ENCODE data around the gene HSPA12B.

GRCh38 chr20:3748073-3748472 lies 15.6 kb downstream of the HSPA12B start:
- no peak for TF ChIP-seq CEBPB (IDR thresholded peaks at IDR 0.05; ENCODE audit: low read depth, low read length)
- TF ChIP-seq TAF1 (IDR thresholded peaks at IDR 0.05; ENCODE audit: low read depth, low read length) = no peak
- no peak for TF ChIP-seq ASH2L (IDR thresholded peaks at IDR 0.05; ENCODE audit: low read length)
- TF ChIP-seq SRF (IDR thresholded peaks at IDR 0.05; ENCODE audit: low read depth, low read length) = no peak
- no peak for TF ChIP-seq YY1 (IDR thresholded peaks at IDR 0.05; ENCODE audit: low read depth, low read length)
- TF ChIP-seq, protein P1, sequence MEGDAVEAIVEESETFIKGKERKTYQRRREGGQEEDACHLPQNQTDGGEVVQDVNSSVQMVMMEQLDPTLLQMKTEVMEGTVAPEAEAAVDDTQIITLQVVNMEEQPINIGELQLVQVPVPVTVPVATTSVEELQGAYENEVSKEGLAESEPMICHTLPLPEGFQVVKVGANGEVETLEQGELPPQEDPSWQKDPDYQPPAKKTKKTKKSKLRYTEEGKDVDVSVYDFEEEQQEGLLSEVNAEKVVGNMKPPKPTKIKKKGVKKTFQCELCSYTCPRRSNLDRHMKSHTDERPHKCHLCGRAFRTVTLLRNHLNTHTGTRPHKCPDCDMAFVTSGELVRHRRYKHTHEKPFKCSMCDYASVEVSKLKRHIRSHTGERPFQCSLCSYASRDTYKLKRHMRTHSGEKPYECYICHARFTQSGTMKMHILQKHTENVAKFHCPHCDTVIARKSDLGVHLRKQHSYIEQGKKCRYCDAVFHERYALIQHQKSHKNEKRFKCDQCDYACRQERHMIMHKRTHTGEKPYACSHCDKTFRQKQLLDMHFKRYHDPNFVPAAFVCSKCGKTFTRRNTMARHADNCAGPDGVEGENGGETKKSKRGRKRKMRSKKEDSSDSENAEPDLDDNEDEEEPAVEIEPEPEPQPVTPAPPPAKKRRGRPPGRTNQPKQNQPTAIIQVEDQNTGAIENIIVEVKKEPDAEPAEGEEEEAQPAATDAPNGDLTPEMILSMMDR (IDR thresholded peaks at IDR 0.05; ENCODE audit: control extremely low read depth in 1 of 3, insufficient read depth in 1 of 3, low read depth in 1 of 3, low read length in 3 of 3) = no peak

Measured in H1 (cell line).